GM06990 (cell line): ENCODE measurements around the gene RNPC3.

Experiments
- DNase-seq: peaks from one replicate; pipeline ENCODE4 v3.0.0-alpha.2; 2011; ENCODE audit not compliant: insufficient read length; ENCODE audit errors: extremely low read depth
- H3K27me3 ChIP-seq: replicated peaks from 2 replicates; pipeline ENCODE4 v1.6.0; 2011; ENCODE audit warnings: low read length; ENCODE audit not compliant: control insufficient read depth, insufficient read depth
- H3K36me3 ChIP-seq: 2 replicates; pipeline ENCODE4 v1.5.1; 2011; ENCODE audit warnings: low read length; ENCODE audit not compliant: control insufficient read depth, insufficient read depth
- H3K4me3 ChIP-seq: replicated peaks from 2 replicates; pipeline ENCODE4 v1.5.1; 2011; ENCODE audit warnings: low read depth, mild to moderate bottlenecking, control low read depth, low read length
- TF ChIP-seq, protein P1 (sequence below): IDR thresholded peaks from 2 replicates; pipeline ENCODE4 v1.5.1; 2011; ENCODE audit warnings: low read length, control low read depth, mild to moderate bottlenecking, inconsistent platforms; ENCODE audit not compliant: insufficient read depth, poor library complexity, severe bottlenecking

The RNPC3 gene

GRCh38 chr1:103517380-103518047, 8.0 kb upstream of the RNPC3 start:
- H3K4me3 ChIP-seq = no peak overlapping the region; the same call in 1 of the 2 replicates

DNA sequence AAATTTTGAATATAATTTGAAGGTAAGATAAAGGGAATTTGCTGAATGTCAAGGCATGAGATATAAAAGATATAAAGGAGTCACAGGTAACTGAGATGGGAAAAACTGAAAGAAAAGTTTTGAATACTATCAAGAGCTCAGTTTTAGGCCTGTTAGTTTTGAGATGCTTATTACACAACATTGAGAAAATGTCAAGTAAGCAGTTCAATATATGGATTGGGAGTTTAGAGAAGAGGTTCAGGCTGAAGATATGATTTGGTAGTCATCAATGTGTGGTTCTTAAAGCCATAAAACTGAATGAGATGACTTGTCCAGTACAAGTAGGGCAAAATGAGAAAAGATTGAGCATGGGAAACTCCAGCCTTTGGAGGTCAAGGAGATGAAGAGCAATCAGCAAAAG, 4.7 kb upstream of the RNPC3 start:
- DNase-seq = no peak
- no peak overlapping the region for H3K4me3 ChIP-seq
- TF ChIP-seq, protein P1, sequence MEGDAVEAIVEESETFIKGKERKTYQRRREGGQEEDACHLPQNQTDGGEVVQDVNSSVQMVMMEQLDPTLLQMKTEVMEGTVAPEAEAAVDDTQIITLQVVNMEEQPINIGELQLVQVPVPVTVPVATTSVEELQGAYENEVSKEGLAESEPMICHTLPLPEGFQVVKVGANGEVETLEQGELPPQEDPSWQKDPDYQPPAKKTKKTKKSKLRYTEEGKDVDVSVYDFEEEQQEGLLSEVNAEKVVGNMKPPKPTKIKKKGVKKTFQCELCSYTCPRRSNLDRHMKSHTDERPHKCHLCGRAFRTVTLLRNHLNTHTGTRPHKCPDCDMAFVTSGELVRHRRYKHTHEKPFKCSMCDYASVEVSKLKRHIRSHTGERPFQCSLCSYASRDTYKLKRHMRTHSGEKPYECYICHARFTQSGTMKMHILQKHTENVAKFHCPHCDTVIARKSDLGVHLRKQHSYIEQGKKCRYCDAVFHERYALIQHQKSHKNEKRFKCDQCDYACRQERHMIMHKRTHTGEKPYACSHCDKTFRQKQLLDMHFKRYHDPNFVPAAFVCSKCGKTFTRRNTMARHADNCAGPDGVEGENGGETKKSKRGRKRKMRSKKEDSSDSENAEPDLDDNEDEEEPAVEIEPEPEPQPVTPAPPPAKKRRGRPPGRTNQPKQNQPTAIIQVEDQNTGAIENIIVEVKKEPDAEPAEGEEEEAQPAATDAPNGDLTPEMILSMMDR = no peak
- no peaks in the 10 kb centered on the region for H3K27me3 ChIP-seq
- H3K36me3 ChIP-seq = no peaks in the 10 kb centered on the region

More at GRCh38 chr1:103517380-103518047, 8.0 kb upstream of the RNPC3 start:
- TF ChIP-seq, protein P1 = no peak
- no peaks in the 10 kb centered on the region for H3K36me3 ChIP-seq
- no peaks in the 10 kb centered on the region for H3K27me3 ChIP-seq
- no peak for DNase-seq

DNA sequence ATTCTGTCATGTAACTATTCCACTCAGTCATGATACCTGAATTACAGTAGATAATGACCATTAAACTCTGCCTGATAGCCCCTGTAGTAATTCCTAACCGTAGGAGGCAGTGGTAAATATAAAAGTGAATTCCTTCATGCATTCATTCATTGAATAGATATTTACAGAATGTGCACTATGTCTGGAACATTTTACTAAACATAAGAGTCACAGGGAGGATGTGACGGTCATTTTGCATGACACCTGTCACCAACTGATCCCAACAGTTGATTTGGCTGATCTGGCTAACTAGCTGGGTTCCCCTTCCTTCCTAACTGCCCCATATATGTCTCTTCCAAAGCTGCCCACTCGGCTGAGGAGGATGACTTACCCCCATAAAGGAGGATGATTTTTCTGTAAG, 2.2 kb upstream of the RNPC3 start:
- Histone ChIP-seq H3K27me3 (no peaks in the 10 kb centered on the region), H3K4me3 (no peak overlapping the region), H3K36me3 (no peaks in the 10 kb centered on the region)
- TF ChIP-seq, protein P1 = no peak
- no peak for DNase-seq

- Histone ChIP-seq H3K36me3 (peaks cover 3% of the 10 kb centered on the region), H3K4me3 (peak overlapping the region; percentile 60), H3K27me3 (no peaks in the 10 kb centered on the region)
- peak; percentile 10 for DNase-seq
- TF ChIP-seq, protein P1 = no peak
These were observed 339 bp upstream of the RNPC3 start for GRCh38 chr1:103525114-103525606.

GRCh38 chr1:103527331-103527730, 1.8 kb downstream of the RNPC3 start:
- Histone ChIP-seq H3K4me3 (peak overlapping the region; percentile 96), H3K36me3 (peaks cover 3% of the 10 kb centered on the region), H3K27me3 (no peaks in the 10 kb centered on the region)
- DNase-seq = no peak
- TF ChIP-seq, protein P1 = no peak
